ENCODE data around the gene ACER3. TPM values are rescaled to one million over a fixed set of nuclear protein-coding genes. Genes with fewer than 3 reads are reported as not detected.

Gene ACER3
- total and polyA plus RNA-seq, 2 of the 4 experiments (the other 2 are of a cell fraction): 3.5 to 10.0 TPM

DNA sequence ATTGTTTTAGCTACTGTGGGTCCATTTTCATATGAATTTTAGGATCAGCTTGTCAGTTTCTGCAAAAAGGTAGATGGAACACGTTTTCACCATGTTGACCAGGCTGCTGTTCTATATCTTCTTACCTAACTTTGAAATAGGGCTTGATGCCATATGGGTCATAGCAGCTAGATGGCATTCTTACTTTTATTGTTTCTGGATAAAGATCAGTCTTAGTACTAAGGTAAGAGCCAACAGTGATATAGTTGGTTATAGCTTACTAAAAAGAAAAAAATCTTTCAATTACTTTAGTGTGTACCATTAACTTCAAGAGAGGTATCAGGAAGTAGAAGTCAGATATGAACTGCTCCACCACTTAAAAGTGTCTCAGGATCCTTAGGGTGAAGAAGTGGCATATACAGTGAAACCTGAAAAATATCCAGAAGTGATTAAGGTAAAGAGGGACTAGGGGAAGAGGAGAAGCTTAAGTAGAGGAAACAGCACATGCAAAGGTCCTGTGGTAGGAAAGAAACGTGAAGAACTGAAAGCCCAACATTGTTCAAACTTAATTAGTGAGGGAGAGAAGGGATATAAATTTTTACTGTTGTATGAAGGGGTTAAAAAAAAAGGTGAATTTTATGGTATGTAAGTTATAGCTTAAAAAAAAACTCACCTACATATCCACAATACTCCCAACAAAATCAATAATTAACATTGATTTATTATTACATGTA is 113.6 kb downstream of the ACER3 start:
- POLR2A ChIA-PET (ENCODE audit: unreplicated experiment): no interaction called here
- H3K4me3 ChIP-seq (ENCODE audit: insufficient read depth, low read depth, low read length): no peak overlapping the region
- no peak overlapping the region for H2AK9ac ChIP-seq (replicated peaks; ENCODE audit: low read depth, low read length, poor library complexity)
- no peak overlapping the region for H3K9ac ChIP-seq (ENCODE audit: low read depth, low read length)
- no peak overlapping the region for H3K18ac ChIP-seq (ENCODE audit: low read depth, low read length)
- no peak overlapping the region for H2BK15ac ChIP-seq (ENCODE audit: low read depth, low read length)
- ATAC-seq (ENCODE audit: low read depth) (no peak), DNase-seq (no peak)
- no peak overlapping the region for H2AK5ac ChIP-seq (ENCODE audit: low read depth, low read length)
- H3K27me3 ChIP-seq (ENCODE audit: control insufficient read depth, insufficient read depth, low read length): no peaks in the 10 kb centered on the region
- dilution Hi-C loops (cut with HindIII; ENCODE audit: low sequenced_read_pairs, unreplicated experiment): no loop called here
- no peaks in the 10 kb centered on the region for H3K36me3 ChIP-seq (ENCODE audit: control insufficient read depth, insufficient read depth, low read length)
- H3K4ac ChIP-seq (ENCODE audit: low read depth, low read length): no peak overlapping the region
- no peak overlapping the region for H4K8ac ChIP-seq (ENCODE audit: low read depth in 2 of 2, low read length in 2 of 2)
- BruUV-seq (replicated peaks): no TSS peak
- CTCF ChIA-PET: no interaction called here
- H2BK20ac ChIP-seq (ENCODE audit: low read depth, low read length): no peak overlapping the region
- in situ Hi-C loops (cut with MboI; ENCODE audit: low sequenced_read_pairs): no loop called here
- H3K23ac ChIP-seq (ENCODE audit: low read depth, low read length): no peak overlapping the region
- no peak overlapping the region for H3K56ac ChIP-seq (ENCODE audit: extremely low read depth, insufficient read depth, low read length)
- no peaks in the 10 kb centered on the region for H3K4me1 ChIP-seq (ENCODE audit: control insufficient read depth, insufficient read depth, low read length)
- H4K5ac ChIP-seq (ENCODE audit: low read depth, low read length): no peak overlapping the region
- H3K4me2 ChIP-seq (ENCODE audit: low read depth, low read length): no peak overlapping the region
- H2BK5ac ChIP-seq (ENCODE audit: low read depth, low read length, poor library complexity, severe bottlenecking): no peak overlapping the region
- no CpG with 5 or more reads among the region's 2 CpGs for WGBS, 2 experiments (ENCODE audit: extremely low coverage in 2 of 2, insufficient read length in 1 of 2)
- no peak overlapping the region for H3K14ac ChIP-seq (replicated peaks; ENCODE audit: low read depth, low read length)
- intact Hi-C loops (cut with micrococcal nuclease): loop anchor here (10.0 kb wide), 1 partner anchor 60 kb away; the partner anchor contains the start of gene B3GNT6
- no peaks in the 10 kb centered on the region for H3K79me1 ChIP-seq (ENCODE audit: low read depth in 1 of 2, low read length in 2 of 2)
- H2BK120ac ChIP-seq (ENCODE audit: low read depth, low read length): no peak overlapping the region
- no peaks in the 10 kb centered on the region for H4K20me1 ChIP-seq (ENCODE audit: insufficient read depth, low read length)
- H2AFZ ChIP-seq (replicated peaks; ENCODE audit: low read length, poor library complexity): no peak overlapping the region
- peaks cover 1% of the 10 kb centered on the region; the same call in 1 of the 2 replicates for H3K9me3 ChIP-seq (ENCODE audit: control insufficient read depth, insufficient read depth, low read length)
- no peak for TF ChIP-seq NFE2L2 (IDR thresholded peaks at IDR 0.05; ENCODE audit: low read depth, low read length)
- no peak for TF ChIP-seq POLR2A (IDR thresholded peaks at IDR 0.05; ENCODE audit: low read depth, low read length)
- TF ChIP-seq BHLHE40 (IDR thresholded peaks at IDR 0.05; ENCODE audit: low read depth, low read length): no peak
- no peak for TF ChIP-seq RCOR1 (IDR thresholded peaks at IDR 0.05; ENCODE audit: insufficient replicate concordance, low read length)
- TF ChIP-seq RAD21 (IDR thresholded peaks at IDR 0.05; ENCODE audit: low read length): no peak
- TF ChIP-seq, protein P1, sequence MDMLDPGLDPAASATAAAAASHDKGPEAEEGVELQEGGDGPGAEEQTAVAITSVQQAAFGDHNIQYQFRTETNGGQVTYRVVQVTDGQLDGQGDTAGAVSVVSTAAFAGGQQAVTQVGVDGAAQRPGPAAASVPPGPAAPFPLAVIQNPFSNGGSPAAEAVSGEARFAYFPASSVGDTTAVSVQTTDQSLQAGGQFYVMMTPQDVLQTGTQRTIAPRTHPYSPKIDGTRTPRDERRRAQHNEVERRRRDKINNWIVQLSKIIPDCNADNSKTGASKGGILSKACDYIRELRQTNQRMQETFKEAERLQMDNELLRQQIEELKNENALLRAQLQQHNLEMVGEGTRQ (IDR thresholded peaks at IDR 0.05; ENCODE audit: low read depth, low read length): no peak
- no peak for TF ChIP-seq RFX5 (IDR thresholded peaks at IDR 0.05; ENCODE audit: low read depth, low read length)
- TF ChIP-seq CHD1 (IDR thresholded peaks at IDR 0.05; ENCODE audit: low read depth, low read length): no peak
- no peak for TF ChIP-seq MXI1 (IDR thresholded peaks at IDR 0.05; ENCODE audit: borderline replicate concordance, low read depth, low read length)
- TF ChIP-seq CEBPB (IDR thresholded peaks at IDR 0.05; ENCODE audit: low read depth, low read length): no peak
- TF ChIP-seq SMC3 (IDR thresholded peaks at IDR 0.05; ENCODE audit: low read depth, low read length): no peak
- no peak for TF ChIP-seq MAFK (IDR thresholded peaks at IDR 0.05; ENCODE audit: low read depth, low read length)
- TF ChIP-seq FOS (IDR thresholded peaks at IDR 0.05; ENCODE audit: low read depth, low read length): no peak
- no peaks in the 10 kb centered on the region for H3K9me1 ChIP-seq (ENCODE audit: insufficient read depth, low read length)
- no peak overlapping the region for H4K91ac ChIP-seq (ENCODE audit: insufficient read depth, low read depth, low read length)
- no peak overlapping the region for H3K27ac ChIP-seq (ENCODE audit: insufficient read depth, low read length)
